Esophagus (tissue), 2 donors: ENCODE results near the gene EIF2A. TPM values are rescaled to one million over a fixed set of nuclear protein-coding genes. Genes with fewer than 3 reads are reported as not detected.
"Not testable (repeated sequence)": the region's sequence is repeated elsewhere in the genome, so short reads cannot be mapped to it uniquely, and the experiment has no call there.

Source experiments
- H3K27ac ChIP-seq, 2 donors: one replicate each; pipeline ENCODE4 v1.5.1; 2013; ENCODE audit warnings: low read depth in 2 of 2, mild to moderate bottlenecking in 2 of 2, inconsistent platforms in 1 of 2, low read length in 1 of 2, moderate library complexity in 1 of 2
- H3K27me3 ChIP-seq, 2 donors: one replicate each; pipeline ENCODE4 v1.6.1; 2013; ENCODE audit warnings: low read length in 2 of 2, control low read depth in 1 of 2, mild to moderate bottlenecking in 1 of 2; ENCODE audit not compliant: insufficient read depth in 2 of 2, control insufficient read depth in 1 of 2
- H3K36me3 ChIP-seq, 2 donors: one replicate each; pipeline ENCODE4 v1.6.1; 2013; ENCODE audit warnings: low read length in 1 of 2; ENCODE audit not compliant: control insufficient read depth in 2 of 2, insufficient read depth in 2 of 2
- H3K4me1 ChIP-seq, 2 donors: one replicate each; pipeline ENCODE4 v1.6.1; 2013; ENCODE audit warnings: low read length in 1 of 2; ENCODE audit not compliant: control insufficient read depth in 2 of 2, insufficient read depth in 2 of 2
- H3K4me3 ChIP-seq, 2 donors: one replicate each; pipeline ENCODE4 v1.5.1; 2013; ENCODE audit warnings: low read length in 2 of 2, mild to moderate bottlenecking in 2 of 2, low read depth in 1 of 2, moderate library complexity in 1 of 2
- H3K9me3 ChIP-seq, 2 donors: one replicate each; pipeline ENCODE4 v1.6.1; 2013; ENCODE audit warnings: mild to moderate bottlenecking in 2 of 2, low read depth in 1 of 2, low read length in 1 of 2, moderate library complexity in 1 of 2; ENCODE audit not compliant: control insufficient read depth in 2 of 2, insufficient read depth in 1 of 2
- WGBS, 2 donors: extraction: QIAGEN DNeasy Blood & Tissue Kit; methylation state at CpG; one replicate each; pipeline ENCODE4 v1.1.7; 2013; 5-methylcytosine and 5-hydroxymethylcytosine counted together
- polyA plus RNA-seq, 2 donors: library from polyadenylated mRNA; stranded (reverse); fragments of 200-250 nt; gene quantifications; one replicate each; pipeline ENCODE4 v1.2.3, GENCODE V29; 2013
- donor health status: healthy with polysubstance abuse.
- donor health status: Bipolar disorder and iron deficiency.

Gene EIF2A
- polyA plus RNA-seq, 2 donors = 50.4 to 63.7 TPM

GRCh38 chr3:150594150-150594549 is 47.6 kb downstream of the EIF2A start:
- H3K27me3 ChIP-seq = no peaks in the 10 kb centered on the region
- H3K4me3 ChIP-seq = no peak overlapping the region
- WGBS, 2 donors = 85 to 89% methylated on average over 4 of the region's 4 CpGs
- no peaks in the 10 kb centered on the region for H3K36me3 ChIP-seq
- no peaks in the 10 kb centered on the region for H3K9me3 ChIP-seq
- no peak overlapping the region for H3K27ac ChIP-seq
- no peaks in the 10 kb centered on the region for H3K4me1 ChIP-seq

DNA sequence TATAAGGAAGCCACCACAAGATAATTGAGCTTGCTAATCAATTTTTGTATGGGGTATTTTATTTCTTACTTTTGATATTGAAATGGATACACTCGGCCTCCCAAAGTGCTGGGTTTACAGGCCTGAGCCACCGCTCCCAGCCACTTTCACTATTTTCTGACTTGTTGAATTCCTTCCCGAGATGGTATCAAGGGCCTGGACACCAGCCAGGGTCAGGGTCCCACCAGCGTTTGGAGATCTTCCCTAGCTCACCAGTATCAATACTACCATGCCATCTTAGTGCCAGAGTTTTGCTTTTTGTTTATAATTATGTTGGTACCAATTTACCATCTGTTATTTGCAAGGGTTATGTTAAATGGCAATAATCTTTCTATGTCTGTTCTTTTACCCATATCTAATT is 51.1 kb downstream of the EIF2A start:
- WGBS, 2 donors = 93% methylated on average over 4 of the region's 4 CpGs
- Histone ChIP-seq H3K27ac (no peak overlapping the region), H3K4me1 (no peaks in the 10 kb centered on the region), H3K36me3 (no peaks in the 10 kb centered on the region), H3K4me3 (no peak overlapping the region), H3K9me3 (no peaks in the 10 kb centered on the region), H3K27me3 (no peaks in the 10 kb centered on the region)

GRCh38 chr3:150599611-150600297 is 53.2 kb downstream of the EIF2A start:
- Histone ChIP-seq H3K36me3 (no peaks in the 10 kb centered on the region), H3K27me3 (no peaks in the 10 kb centered on the region), H3K4me3 (no peak overlapping the region), H3K4me1 (no peaks in the 10 kb centered on the region), H3K27ac (no peak overlapping the region), H3K9me3 (no peaks in the 10 kb centered on the region)
- 65 to 69% methylated on average over 4 of the region's 4 CpGs for WGBS, 2 donors

- H3K4me3 ChIP-seq, H3K36me3 ChIP-seq, H3K4me1 ChIP-seq, H3K27me3 ChIP-seq, H3K27ac ChIP-seq, H3K9me3 ChIP-seq: not testable (repeated sequence)
- whole genome bisulfite sequencing, 2 donors = 91 to 94% methylated on average over 13 of the region's 13 CpGs
Observed at GRCh38 chr3:150600647-150601530, 54.3 kb downstream of the EIF2A start.

GRCh38 chr3:150602426-150603152 is 56.0 kb downstream of the EIF2A start:
- Histone ChIP-seq H3K4me3 (peak overlapping the region; percentile 81 to 90), H3K36me3 (peaks cover 0 to under 1% of the 10 kb centered on the region in 2 donors), H3K27ac (peak overlapping the region; percentile 84 to 99), H3K9me3 (no peaks in the 10 kb centered on the region), H3K27me3 (no peaks in the 10 kb centered on the region), H3K4me1 (no peaks in the 10 kb centered on the region)
- 18 to 23% methylated on average over 6 of the region's 6 CpGs for WGBS, 2 donors

DNA sequence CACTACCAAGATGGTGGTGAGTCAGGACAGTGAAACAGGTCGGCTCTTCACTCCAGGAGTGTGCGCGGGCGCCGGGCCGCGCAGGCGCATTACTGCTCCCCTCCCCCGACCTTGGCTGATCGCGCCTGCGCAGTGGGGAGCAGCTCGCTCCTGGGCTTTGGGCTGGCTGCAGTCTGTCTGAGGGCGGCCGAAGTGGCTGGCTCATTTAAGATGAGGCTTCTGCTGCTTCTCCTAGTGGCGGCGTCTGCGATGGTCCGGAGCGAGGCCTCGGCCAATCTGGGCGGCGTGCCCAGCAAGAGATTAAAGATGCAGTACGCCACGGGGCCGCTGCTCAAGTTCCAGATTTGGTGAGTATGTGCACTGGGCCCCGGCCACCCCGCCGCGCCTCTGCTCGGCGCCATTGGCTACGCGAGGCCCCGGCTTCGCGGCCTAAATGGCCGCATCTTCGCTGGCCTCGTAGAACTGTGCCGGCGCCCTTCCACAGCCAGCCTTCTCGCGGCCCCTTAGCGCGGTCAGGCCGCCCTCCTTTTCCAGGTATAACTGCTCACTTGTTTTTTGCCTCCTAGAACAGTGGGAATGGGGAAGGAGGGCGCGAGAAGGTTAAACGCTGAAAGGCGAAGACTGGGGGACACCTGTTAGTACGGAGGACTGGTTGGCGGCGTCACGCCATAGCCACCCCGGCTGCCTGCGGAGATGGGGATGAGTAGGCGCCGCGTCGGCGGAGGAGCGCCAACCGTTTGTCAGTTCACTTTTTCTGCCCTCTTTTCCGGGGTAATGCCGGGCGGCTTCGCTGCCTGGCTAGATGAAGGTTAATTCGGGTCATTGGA is 56.8 kb downstream of the EIF2A start, which contains the start of gene SELENOT:
SELENOT (plus strand) TSS at position 169 of the 827 bp plus-strand sequence; CDS start at position 211, 42 bp downstream.
- H3K9me3 ChIP-seq = no peaks in the 10 kb centered on the region
- WGBS, 2 donors = 0% methylated on average over 66 to 69 of the region's 69 CpGs
- H3K4me1 ChIP-seq = no peaks in the 10 kb centered on the region
- H3K27me3 ChIP-seq = no peaks in the 10 kb centered on the region
- peaks cover 0 to 1% of the 10 kb centered on the region in 2 donors for H3K36me3 ChIP-seq
- peak within 1 kb of the TSS; percentile 99 to 100 for H3K27ac ChIP-seq
- H3K4me3 ChIP-seq = peak within 1 kb of the TSS; percentile 81 to 90

- Histone ChIP-seq H3K4me3 (peak overlapping the region; percentile 81 to 90), H3K27me3 (no peaks in the 10 kb centered on the region), H3K4me1 (no peaks in the 10 kb centered on the region), H3K36me3 (peaks cover 0 to 1% of the 10 kb centered on the region in 2 donors), H3K27ac (peak overlapping the region; percentile 99 to 100), H3K9me3 (no peaks in the 10 kb centered on the region)
- WGBS, 2 donors = 0 to 1% methylated on average over 11 of the region's 11 CpGs
Observed at GRCh38 chr3:150603980-150604319, 57.4 kb downstream of the EIF2A start.

- Histone ChIP-seq H3K4me1 (no peaks in the 10 kb centered on the region), H3K9me3 (no peaks in the 10 kb centered on the region), H3K4me3 (no peak overlapping the region), H3K27me3 (no peaks in the 10 kb centered on the region), H3K27ac (no peak overlapping the region), H3K36me3 (peaks cover 0 to 1% of the 10 kb centered on the region in 2 donors)
- 74 to 75% methylated on average over 9 of the region's 9 CpGs for WGBS, 2 donors
Observed at GRCh38 chr3:150605998-150606641, 59.5 kb downstream of the EIF2A start.
